ENCODE results near the gene PTPRN2.
"Not testable (repeated sequence)": the region's sequence is repeated elsewhere in the genome, so short reads cannot be mapped to it uniquely, and the experiment has no call there.

Gene PTPRN2

DNA sequence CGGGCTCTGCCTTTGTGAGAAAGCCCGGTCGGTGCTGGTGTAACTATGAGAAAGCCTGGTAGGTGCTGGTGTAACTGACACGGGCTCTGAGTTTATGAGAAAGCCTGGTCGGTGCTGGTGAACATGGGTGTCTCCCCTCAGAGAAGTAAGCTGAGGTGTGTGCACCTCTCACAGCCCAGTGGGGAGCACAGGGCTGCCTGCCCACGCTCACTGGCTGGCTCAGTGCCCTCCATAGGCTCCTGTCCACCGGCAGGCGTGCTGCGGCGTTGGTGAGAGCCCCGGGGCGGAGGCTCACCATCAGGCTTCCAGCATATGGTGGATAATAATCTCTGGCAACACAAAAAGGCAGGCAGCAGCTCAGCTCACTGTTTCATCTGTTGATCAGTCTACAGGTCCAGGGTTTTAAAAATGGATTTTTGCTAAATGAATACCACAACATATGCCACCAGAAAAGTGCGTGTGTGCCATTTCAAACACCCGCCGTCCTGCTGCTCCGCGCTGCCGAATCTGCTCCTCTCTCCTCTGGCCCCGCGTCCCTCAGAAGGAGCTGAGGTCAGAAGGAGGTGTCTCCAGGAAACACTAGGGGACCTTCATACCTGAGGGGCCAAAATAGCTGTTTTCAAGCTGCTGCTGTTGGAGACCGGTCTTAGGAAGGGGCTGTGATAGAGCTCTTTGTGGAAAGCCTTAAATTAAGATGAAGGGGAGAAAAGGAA is 885.2 kb downstream of the PTPRN2 start:
- DNase-seq = no peak

DNA sequence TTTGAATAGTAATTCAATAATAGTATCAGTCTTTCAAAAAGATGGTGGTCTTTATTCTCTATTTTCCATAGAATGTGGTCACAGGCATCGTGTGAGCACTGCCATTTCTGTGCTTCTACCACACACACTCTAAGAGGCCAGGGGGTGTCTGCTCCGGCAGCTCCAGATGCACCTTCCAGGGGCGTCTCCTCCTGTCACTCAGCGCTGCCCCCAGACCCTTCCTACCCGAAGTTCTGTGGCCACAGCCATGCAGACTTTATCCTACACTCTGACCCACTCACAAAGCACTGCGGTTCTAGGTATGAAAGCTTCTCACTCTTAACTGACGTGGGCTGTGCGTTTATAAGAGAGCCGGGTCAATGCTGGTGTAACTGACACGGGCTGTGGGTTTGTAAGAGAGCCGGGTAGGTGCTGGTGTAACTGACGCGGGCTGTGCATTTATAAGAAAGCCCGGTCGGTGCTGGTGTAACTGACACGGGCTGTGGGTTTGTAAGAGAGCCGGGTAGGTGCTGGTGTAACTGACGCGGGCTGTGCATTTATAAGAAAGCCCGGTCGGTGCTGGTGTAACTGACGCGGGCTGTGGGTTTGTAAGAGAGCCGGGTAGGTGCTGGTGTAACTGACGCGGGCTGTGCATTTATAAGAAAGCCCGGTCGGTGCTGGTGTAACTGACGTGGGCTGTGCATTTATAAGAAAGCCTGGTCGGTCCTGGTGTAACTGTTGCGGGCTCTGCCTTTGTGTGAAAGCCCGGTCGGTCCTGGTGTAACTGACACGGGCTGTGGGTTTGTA is 886.0 kb downstream of the PTPRN2 start:
- DNase-seq = not testable (repeated sequence)

- DNase-seq = no peak
These were observed 887.2 kb downstream of the PTPRN2 start for GRCh38 chr7:157700231-157701005.

GRCh38 chr7:157699357-157700013 is 888.1 kb downstream of the PTPRN2 start:
- DNase-seq = no peak

- DNase-seq = not testable (repeated sequence)
These were observed 890.3 kb downstream of the PTPRN2 start for GRCh38 chr7:157697287-157697686.

DNA sequence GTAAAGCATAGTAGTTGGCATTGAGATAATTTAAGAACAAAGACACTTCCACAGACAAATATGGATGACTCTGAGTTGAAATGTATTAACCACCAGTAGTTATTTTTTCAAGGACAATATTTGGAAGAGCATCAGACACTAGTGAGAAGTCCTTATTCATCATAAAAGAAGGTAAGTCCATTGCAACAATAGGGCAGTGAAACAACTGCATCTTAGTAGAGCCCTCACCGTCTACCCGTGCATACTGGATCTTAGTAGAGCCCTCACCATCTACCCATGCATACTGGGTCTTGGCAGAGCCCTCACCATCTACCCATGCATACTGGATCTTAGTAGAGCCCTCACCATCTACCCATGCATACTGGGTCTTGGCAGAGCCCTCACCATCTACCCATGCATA is 892.0 kb downstream of the PTPRN2 start:
- DNase-seq = not testable (repeated sequence)

DNA sequence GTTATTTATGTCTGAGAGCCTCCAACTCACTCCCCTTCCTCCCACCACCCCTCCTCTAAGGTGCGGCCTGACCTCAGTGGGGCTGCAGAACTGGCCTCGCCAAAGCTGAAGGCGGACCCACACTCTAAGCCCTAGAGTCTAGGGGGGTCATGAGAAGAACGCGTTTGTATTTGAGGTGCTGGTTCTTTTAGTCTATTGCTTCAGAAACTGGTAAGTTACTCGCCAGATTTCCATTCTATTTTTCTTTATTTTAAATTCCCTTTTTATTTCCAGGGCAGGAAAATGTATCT is 893.3 kb downstream of the PTPRN2 start:
- no peak for DNase-seq

- no peak for DNase-seq
These were observed 893.9 kb downstream of the PTPRN2 start for GRCh38 chr7:157693521-157694375.

DNA sequence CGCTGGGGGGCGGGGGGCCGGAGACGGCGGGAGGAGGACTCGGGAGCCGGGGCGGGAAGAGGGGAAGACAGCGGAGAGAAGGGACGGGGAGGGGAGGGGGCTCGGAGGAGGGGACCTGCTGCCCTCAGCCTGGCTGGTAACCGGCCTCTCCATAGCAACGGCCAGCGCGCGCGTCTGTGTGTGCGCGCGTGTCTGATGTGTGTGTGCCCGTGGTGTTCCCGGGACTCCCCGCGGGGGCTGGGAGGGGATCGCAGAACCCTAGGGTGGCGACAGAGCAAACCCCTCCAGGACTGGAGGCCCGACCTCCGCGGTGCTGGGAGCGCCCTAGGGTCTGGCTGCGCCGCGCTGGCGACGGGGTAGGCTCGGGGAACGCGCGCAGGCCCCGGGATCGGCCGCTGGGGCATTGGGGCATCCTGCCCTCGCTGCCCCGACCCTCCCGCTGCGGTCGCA is 894.5 kb downstream of the PTPRN2 start:
- no peak for DNase-seq

- no peak for DNase-seq
These were observed 895.1 kb downstream of the PTPRN2 start for GRCh38 chr7:157692460-157693011.

- DNase-seq = no peak
These were observed 895.8 kb downstream of the PTPRN2 start for GRCh38 chr7:157691586-157692459.

DNA sequence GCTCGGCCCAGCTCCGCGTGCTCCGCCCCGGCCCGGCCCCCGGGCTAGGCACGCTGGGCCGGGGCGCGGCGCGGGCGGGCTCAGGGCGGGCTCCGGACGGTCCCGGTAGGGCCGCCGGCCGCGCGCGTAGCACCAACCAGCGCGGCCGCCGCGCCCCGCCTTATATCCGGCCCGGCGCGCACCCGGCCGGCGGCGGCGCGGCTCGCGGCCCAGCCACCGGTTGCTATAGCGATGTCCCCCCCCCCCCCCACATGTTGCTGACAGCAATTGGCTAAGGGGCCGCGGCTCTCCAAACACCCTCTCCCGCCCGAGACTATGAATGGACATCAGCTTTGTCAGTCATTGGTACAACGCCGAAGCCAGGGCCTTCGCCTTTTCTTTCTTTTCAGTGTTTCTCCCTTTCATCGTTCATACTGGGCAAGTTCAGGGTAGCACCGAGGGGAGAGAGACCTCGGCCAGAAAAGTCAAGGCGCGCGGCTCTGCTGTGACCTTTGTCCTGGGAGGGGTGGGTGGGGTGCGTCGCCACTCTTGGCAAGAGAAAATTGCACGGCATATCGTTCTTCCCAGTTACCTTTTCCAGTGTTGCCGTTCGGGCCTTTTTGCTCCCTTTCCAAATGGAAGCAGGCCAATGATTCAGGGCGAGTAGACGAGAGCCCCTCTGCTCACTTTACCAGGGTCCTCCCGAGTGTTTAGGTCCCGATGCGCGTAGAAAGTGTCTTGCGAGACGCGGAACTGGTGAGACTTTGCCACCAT is 896.6 kb downstream of the PTPRN2 start:
- DNase-seq = no peak

DNA sequence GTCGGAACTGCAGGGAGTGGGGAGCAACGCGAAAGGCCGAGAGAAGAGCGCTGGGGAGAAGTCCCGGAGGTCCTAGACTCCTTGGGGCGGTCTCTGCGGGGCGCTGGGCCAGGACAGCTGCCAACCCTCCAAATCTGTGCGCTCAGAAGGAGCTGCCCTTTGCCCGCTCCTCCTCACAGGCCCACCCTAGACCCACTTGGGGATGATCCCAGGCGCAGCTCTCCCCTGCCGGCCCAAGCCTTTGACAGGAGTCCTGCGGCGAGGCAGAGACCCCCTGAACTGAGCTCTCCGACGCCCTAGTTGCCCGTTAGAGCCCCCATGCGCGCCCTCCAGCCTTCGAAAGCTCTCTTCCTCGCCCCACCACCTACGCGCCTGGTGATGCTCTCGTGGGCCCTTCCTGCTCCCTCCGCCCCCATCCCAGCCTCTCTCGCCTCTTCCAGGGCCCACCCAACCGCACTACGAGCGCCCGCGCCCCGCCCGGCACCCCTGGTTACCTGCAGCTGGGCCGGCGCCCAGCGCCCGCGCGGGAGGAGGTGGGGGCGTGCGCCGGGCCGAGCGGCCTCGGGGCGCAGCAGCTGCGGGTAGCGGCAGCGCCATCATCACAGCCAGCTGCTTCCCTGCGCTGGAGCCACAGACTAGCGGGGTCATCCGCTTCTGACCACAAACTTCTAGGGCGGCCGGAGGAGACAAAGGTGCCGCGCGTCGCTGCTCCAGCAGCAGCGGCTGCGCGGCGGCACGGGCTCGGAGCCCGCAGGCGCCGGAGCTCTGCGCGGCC is 897.4 kb downstream of the PTPRN2 start:
- no peak for DNase-seq

- no peak for DNase-seq
These were observed 898.2 kb downstream of the PTPRN2 start for GRCh38 chr7:157689269-157690057.

DNA sequence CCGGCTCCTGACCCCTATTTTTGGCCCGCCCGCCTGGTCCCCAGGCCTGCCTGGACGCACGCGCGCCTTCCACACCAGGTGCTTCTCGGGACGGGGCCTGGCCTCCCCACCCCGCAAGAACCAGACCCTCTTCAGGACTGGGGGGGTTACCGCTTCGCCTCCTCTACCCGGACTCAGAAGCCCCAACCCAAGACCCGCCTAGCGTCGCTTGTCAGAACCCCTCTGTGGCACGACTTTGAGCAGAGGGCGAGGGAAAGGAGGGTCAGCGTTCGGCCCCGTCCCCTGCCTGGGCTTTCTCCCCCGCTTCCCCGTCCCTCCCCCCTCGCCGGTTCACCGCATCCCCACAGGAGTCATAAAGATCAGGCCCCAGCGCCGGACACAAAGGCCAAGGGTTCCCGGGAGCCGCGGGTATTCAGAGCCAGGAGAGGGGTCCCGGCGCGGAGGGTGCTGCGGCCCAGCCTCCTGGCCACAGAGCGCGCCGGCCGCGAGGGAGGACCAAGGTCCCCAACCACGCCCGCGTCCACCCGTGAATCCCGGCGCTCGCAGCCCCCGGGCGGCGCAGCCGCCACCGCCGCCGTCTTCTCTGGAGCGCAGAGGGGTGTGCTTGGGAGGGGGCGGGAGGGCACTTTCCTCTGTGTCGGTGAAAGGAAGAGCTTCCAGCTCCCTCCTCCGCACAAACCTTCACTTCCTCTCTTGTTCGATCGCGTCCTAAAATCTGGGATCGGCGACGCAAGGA is 898.9 kb downstream of the PTPRN2 start:
- no peak for DNase-seq

- no peak for DNase-seq
These were observed 899.6 kb downstream of the PTPRN2 start for GRCh38 chr7:157687845-157688532.

- DNase-seq = no peak
These were observed 900.5 kb downstream of the PTPRN2 start for GRCh38 chr7:157687158-157687557.
